ENCODE results near the gene BRD4.

Gene BRD4

DNA sequence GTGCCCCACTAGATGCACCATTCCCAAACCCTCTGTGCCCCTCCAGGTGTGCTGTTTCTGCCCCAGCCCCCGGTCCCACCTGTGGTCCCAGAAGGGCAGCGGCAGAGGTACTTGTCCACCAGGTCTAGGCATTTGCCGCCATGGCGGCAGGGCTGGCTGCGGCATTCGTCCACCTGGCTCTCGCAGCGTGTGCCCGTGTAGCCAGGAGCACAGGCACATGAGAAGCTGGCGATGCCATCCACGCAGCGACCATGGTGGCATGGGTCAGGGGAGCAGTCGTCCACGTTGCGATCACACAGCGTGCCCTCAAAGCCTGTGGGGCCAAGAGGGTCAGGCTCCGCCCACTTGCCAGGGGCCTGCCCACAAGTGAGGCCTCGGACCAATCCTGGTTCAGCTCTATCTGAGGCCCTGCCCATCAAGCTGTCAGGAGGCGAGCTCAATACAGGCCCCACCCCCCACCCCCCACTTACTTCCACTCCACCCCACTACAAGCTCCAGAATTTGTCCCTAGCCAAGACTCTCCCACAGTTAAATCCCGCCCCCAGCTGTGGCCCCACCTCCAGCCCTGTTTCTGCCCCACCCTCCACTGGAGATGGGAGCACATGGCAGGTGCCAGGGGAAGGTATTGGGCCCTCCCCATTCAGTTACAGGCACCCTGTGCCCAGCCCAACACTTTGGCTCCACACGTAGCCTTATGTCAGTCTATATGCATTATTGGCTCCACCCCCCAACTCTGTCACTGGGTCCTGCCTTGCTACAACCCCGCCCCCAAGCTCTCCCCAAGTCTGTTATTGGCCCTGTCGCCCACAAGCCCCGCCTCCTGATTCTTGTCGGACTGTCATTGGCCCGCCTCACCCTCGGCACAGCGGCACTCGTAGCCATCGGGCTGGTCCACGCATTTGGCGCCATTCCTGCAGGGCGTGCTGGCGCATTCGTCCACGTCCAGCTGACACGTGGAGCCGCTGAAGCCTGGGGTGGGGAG, 145.0 kb downstream of the BRD4 start:
- Histone ChIP-seq H3K4me1 (ENCODE audit: control insufficient read depth, insufficient read depth, low read length, poor library complexity, severe bottlenecking) (no peaks in the 10 kb centered on the region), H3K4me3 (ENCODE audit: extremely low read depth, insufficient read depth, low read length, poor library complexity, severe bottlenecking) (no peak overlapping the region), H3K36me3 (ENCODE audit: control insufficient read depth, insufficient read depth, low read length) (peaks cover 89% of the 10 kb centered on the region), H3K9me3 (ENCODE audit: control insufficient read depth, low read length) (no peaks in the 10 kb centered on the region), H3K27ac (ENCODE audit: low read depth, low read length, severe bottlenecking) (no peak overlapping the region)
- WGBS, 2 experiments (ENCODE audit: insufficient coverage in 2 of 2) = 97 to 98% methylated on average over 26 to 36 of the region's 38 CpGs
